Measurements from ENCODE around the gene HSFX4.
"Not testable (repeated sequence)": the region's sequence is repeated elsewhere in the genome, so short reads cannot be mapped to it uniquely, and the experiment has no call there.

DNA sequence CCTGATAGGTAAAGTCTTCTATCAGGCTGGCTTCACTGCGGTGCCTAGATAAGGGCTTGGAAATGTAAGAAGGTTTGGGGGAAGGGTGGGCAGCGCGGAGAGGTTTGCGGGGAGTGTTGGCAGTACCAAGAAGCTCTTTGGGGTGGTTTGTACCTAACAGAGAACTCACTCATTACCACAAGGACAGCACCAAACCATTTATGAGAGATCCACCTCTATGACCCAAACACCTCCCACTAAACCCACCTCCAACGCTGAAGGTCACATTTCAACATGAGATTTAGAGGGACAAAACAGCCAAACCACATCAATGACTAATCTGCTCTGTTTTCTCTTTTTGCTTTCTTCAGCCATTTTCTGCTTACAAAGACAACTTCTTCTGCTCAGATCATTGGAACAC, 4.9 kb upstream of the HSFX4 start:
- TF ChIP-seq POLR2A (IDR thresholded peaks at IDR 0.05) = not testable (repeated sequence)
- TF ChIP-seq, protein P1, sequence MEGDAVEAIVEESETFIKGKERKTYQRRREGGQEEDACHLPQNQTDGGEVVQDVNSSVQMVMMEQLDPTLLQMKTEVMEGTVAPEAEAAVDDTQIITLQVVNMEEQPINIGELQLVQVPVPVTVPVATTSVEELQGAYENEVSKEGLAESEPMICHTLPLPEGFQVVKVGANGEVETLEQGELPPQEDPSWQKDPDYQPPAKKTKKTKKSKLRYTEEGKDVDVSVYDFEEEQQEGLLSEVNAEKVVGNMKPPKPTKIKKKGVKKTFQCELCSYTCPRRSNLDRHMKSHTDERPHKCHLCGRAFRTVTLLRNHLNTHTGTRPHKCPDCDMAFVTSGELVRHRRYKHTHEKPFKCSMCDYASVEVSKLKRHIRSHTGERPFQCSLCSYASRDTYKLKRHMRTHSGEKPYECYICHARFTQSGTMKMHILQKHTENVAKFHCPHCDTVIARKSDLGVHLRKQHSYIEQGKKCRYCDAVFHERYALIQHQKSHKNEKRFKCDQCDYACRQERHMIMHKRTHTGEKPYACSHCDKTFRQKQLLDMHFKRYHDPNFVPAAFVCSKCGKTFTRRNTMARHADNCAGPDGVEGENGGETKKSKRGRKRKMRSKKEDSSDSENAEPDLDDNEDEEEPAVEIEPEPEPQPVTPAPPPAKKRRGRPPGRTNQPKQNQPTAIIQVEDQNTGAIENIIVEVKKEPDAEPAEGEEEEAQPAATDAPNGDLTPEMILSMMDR (IDR thresholded peaks at IDR 0.05) = not testable (repeated sequence)
